ENCODE data around the gene FAM219B.
"Not testable (repeated sequence)": the region's sequence is repeated elsewhere in the genome, so short reads cannot be mapped to it uniquely, and the experiment has no call there.

The FAM219B gene

DNA sequence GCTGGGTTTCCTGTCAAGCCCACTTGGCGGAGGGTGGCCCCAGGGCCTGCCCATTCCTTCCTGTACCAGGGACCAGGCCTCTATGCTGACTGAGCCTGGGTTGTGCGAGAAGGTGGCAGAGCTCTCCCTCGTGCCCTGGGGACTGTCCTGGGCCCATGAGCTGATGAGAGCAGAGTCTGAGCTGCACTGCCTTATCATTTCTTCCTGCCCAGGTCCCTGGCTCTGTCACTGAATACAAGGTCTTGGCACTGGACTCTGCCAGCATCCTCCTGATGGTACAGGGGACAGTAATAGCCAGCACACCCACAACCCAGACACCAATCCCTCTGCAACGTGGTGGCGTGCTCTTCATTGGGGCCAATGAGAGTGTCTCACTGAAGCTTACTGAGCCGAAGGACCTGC lies 9.3 kb downstream of the FAM219B start:
- Histone ChIP-seq H3K9me2 (replicated peaks; ENCODE audit: insufficient read depth, low read length) (no peaks in the 10 kb centered on the region), H3F3A (ENCODE audit: insufficient read depth) (peaks cover 3% of the 10 kb centered on the region; the same call in 1 of the 2 replicates), H3K36me3 (ENCODE audit: low read length) (no peaks in the 10 kb centered on the region), H3K9me3 (ENCODE audit: insufficient read depth, low read length) (no peaks in the 10 kb centered on the region), H4K20me1 (ENCODE audit: low read depth, low read length) (no peaks in the 10 kb centered on the region), H3K27ac (ENCODE audit: low read depth, low read length) (no peak overlapping the region), H3K4me2 (ENCODE audit: low read depth, low read length, poor library complexity, severe bottlenecking) (no peak overlapping the region), H3K27me3 (ENCODE audit: low read length) (no peaks in the 10 kb centered on the region), H3K79me2 (ENCODE audit: insufficient read depth, low read length) (no peaks in the 10 kb centered on the region), H3K9ac (ENCODE audit: low read length) (no peak overlapping the region), H2AFZ (ENCODE audit: low read depth, low read length, severe bottlenecking) (no peak overlapping the region), H3K4me3 (ENCODE audit: insufficient read depth, low read length, poor library complexity, severe bottlenecking) (no peak overlapping the region)
- no peak for TF ChIP-seq EZH2phosphoT487 (conservative IDR thresholded peaks at IDR 0.05; ENCODE audit: low read length)
- TF ChIP-seq, protein P1, sequence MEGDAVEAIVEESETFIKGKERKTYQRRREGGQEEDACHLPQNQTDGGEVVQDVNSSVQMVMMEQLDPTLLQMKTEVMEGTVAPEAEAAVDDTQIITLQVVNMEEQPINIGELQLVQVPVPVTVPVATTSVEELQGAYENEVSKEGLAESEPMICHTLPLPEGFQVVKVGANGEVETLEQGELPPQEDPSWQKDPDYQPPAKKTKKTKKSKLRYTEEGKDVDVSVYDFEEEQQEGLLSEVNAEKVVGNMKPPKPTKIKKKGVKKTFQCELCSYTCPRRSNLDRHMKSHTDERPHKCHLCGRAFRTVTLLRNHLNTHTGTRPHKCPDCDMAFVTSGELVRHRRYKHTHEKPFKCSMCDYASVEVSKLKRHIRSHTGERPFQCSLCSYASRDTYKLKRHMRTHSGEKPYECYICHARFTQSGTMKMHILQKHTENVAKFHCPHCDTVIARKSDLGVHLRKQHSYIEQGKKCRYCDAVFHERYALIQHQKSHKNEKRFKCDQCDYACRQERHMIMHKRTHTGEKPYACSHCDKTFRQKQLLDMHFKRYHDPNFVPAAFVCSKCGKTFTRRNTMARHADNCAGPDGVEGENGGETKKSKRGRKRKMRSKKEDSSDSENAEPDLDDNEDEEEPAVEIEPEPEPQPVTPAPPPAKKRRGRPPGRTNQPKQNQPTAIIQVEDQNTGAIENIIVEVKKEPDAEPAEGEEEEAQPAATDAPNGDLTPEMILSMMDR (IDR thresholded peaks at IDR 0.05; ENCODE audit: insufficient read depth, low read length, poor library complexity, severe bottlenecking): no peak

DNA sequence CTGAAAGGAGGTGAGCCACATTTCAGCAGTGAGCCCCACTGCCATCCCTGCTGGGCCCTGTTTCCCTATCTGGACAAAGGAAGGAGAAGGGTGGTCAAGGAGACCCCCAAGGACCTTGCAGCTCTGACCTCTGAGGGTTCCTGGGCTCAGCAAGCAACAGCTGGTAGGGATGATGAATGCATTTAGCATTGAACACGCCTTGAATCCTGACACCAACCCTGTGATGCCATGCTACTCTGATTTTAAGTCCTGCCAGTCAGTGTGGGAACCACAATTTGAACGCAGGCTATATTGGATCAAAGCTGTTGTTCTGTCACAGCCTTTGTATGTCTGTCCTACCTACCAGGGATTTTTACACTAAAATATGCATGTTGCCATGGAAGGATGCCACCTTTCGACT lies 10.3 kb downstream of the FAM219B start:
- H3F3A ChIP-seq (ENCODE audit: insufficient read depth): no peaks in the 10 kb centered on the region
- no peaks in the 10 kb centered on the region for H3K9me2 ChIP-seq (replicated peaks; ENCODE audit: insufficient read depth, low read length)
- no peak overlapping the region for H3K4me2 ChIP-seq (ENCODE audit: low read depth, low read length, poor library complexity, severe bottlenecking)
- TF ChIP-seq, protein P1 (IDR thresholded peaks at IDR 0.05; ENCODE audit: insufficient read depth, low read length, poor library complexity, severe bottlenecking): no peak
- no peaks in the 10 kb centered on the region for H3K27me3 ChIP-seq (ENCODE audit: low read length)
- no peak overlapping the region for H2AFZ ChIP-seq (ENCODE audit: low read depth, low read length, severe bottlenecking)
- no peak overlapping the region for H3K9ac ChIP-seq (ENCODE audit: low read length)
- H3K4me3 ChIP-seq (ENCODE audit: insufficient read depth, low read length, poor library complexity, severe bottlenecking): no peak overlapping the region
- no peak overlapping the region for H3K27ac ChIP-seq (ENCODE audit: low read depth, low read length)
- H3K36me3 ChIP-seq (ENCODE audit: low read length): no peaks in the 10 kb centered on the region
- no peaks in the 10 kb centered on the region for H4K20me1 ChIP-seq (ENCODE audit: low read depth, low read length)
- H3K9me3 ChIP-seq (ENCODE audit: insufficient read depth, low read length): no peaks in the 10 kb centered on the region
- H3K79me2 ChIP-seq (ENCODE audit: insufficient read depth, low read length): no peaks in the 10 kb centered on the region

- Histone ChIP-seq H4K20me1 (ENCODE audit: low read depth, low read length) (no peaks in the 10 kb centered on the region), H3K4me2 (ENCODE audit: low read depth, low read length, poor library complexity, severe bottlenecking) (no peak overlapping the region), H3K9me2 (replicated peaks; ENCODE audit: insufficient read depth, low read length) (no peaks in the 10 kb centered on the region), H3K27me3 (ENCODE audit: low read length) (no peaks in the 10 kb centered on the region), H2AFZ (ENCODE audit: low read depth, low read length, severe bottlenecking) (no peak overlapping the region), H3F3A (ENCODE audit: insufficient read depth) (no peaks in the 10 kb centered on the region), H3K9ac (ENCODE audit: low read length) (no peak overlapping the region), H3K36me3 (ENCODE audit: low read length) (no peaks in the 10 kb centered on the region), H3K27ac (ENCODE audit: low read depth, low read length) (no peak overlapping the region), H3K9me3 (ENCODE audit: insufficient read depth, low read length) (no peaks in the 10 kb centered on the region), H3K79me2 (ENCODE audit: insufficient read depth, low read length) (no peaks in the 10 kb centered on the region), H3K4me3 (ENCODE audit: insufficient read depth, low read length, poor library complexity, severe bottlenecking) (no peak overlapping the region)
- TF ChIP-seq, protein P1 (IDR thresholded peaks at IDR 0.05; ENCODE audit: insufficient read depth, low read length, poor library complexity, severe bottlenecking): no peak
- TF ChIP-seq EZH2phosphoT487 (conservative IDR thresholded peaks at IDR 0.05; ENCODE audit: low read length): no peak
Observed at GRCh38 chr15:74895830-74896229, 10.8 kb downstream of the FAM219B start.

GRCh38 chr15:74894383-74894782 lies 12.3 kb downstream of the FAM219B start:
- H3K9me3 ChIP-seq (ENCODE audit: insufficient read depth, low read length); H3K9ac ChIP-seq (ENCODE audit: low read length); H2AFZ ChIP-seq (ENCODE audit: low read depth, low read length, severe bottlenecking); H3K36me3 ChIP-seq (ENCODE audit: low read length); H3K27me3 ChIP-seq (ENCODE audit: low read length); H3K4me2 ChIP-seq (ENCODE audit: low read depth, low read length, poor library complexity, severe bottlenecking); H3K4me3 ChIP-seq (ENCODE audit: insufficient read depth, low read length, poor library complexity, severe bottlenecking); H3K27ac ChIP-seq (ENCODE audit: low read depth, low read length); H3F3A ChIP-seq (ENCODE audit: insufficient read depth); H3K9me2 ChIP-seq (replicated peaks; ENCODE audit: insufficient read depth, low read length); H4K20me1 ChIP-seq (ENCODE audit: low read depth, low read length); H3K79me2 ChIP-seq (ENCODE audit: insufficient read depth, low read length): not testable (repeated sequence)

Data from SU-DHL-6 (cell line).